ENCODE data around the gene WHRN.

GRCh38 chr9:114427644-114428043 lies 77.6 kb downstream of the WHRN start:
- TF ChIP-seq POLR2AphosphoS5 (IDR thresholded peaks at IDR 0.05; ENCODE audit: low read depth, low read length), result no peak
- TF ChIP-seq TAF1 (IDR thresholded peaks at IDR 0.05; ENCODE audit: borderline replicate concordance, low read depth, low read length), result no peak

Data from GM12892 (cell line).